DND-41 (cell line): ENCODE data around the gene ARVCF.

ENCODE experiments used
- EZH2 ChIP-seq: IDR thresholded peaks from 3 replicates; pipeline ENCODE4 v1.6.1; 2012; ENCODE audit warnings: borderline replicate concordance, low read depth, mild to moderate bottlenecking, moderate library complexity, low read length, inconsistent platforms; ENCODE audit not compliant: severe bottlenecking
- TF ChIP-seq, protein P1 (sequence below): IDR thresholded peaks from 2 replicates; pipeline ENCODE4 v1.5.1; 2012; ENCODE audit warnings: borderline replicate concordance, low read length, moderate library complexity, mild to moderate bottlenecking; ENCODE audit not compliant: poor library complexity, severe bottlenecking; ENCODE audit errors: extremely low read depth

DNA sequence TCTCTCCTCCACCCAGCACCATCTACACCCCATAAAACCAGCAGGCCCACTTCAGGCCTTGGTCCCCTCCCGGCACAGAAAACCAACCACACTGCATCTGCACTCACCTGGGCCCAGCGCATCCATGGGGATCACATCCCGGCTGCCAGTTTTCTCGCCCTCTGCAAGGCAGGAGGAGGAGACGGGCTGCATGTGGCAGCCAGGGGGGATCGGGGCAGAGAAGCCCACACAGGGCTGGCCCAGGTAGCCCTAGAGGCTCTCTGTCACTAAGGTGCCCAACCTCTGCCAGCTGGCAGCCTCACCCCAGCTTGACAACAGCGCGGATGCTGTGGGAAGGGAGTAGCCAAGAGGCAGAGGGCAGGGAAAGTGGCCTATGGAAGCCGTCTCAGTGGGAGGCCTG is 44.4 kb downstream of the ARVCF start:
- TF ChIP-seq, protein P1, sequence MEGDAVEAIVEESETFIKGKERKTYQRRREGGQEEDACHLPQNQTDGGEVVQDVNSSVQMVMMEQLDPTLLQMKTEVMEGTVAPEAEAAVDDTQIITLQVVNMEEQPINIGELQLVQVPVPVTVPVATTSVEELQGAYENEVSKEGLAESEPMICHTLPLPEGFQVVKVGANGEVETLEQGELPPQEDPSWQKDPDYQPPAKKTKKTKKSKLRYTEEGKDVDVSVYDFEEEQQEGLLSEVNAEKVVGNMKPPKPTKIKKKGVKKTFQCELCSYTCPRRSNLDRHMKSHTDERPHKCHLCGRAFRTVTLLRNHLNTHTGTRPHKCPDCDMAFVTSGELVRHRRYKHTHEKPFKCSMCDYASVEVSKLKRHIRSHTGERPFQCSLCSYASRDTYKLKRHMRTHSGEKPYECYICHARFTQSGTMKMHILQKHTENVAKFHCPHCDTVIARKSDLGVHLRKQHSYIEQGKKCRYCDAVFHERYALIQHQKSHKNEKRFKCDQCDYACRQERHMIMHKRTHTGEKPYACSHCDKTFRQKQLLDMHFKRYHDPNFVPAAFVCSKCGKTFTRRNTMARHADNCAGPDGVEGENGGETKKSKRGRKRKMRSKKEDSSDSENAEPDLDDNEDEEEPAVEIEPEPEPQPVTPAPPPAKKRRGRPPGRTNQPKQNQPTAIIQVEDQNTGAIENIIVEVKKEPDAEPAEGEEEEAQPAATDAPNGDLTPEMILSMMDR, result no peak
- no peak for TF ChIP-seq EZH2
